ENCODE measurements around the gene CC2D1A. TPM values are rescaled to one million over a fixed set of nuclear protein-coding genes. Genes with fewer than 3 reads are reported as not detected.

Gene CC2D1A
- total and polyA plus RNA-seq, 2 experiments from 2014 or later: 23.1 to 39.7 TPM

GRCh38 chr19:13866463-13867046 is 39.4 kb upstream of the CC2D1A start:
- peaks cover 77% of the 10 kb centered on the region for H3K27me3 Mint-ChIP-seq (ENCODE audit: insufficient read depth, low read depth, poor library complexity)

More at GRCh38 chr19:13866463-13867046, 39.4 kb upstream of the CC2D1A start:
- no peak for DNase-seq (ENCODE audit: low spot score)
- Histone ChIP-seq H3K4me3 (peak overlapping the region; percentile 60), H3K36me3 (ENCODE audit: insufficient read depth) (no peaks in the 10 kb centered on the region), H3K79me2 (replicated peaks; ENCODE audit: insufficient read depth) (no peaks in the 10 kb centered on the region), H3F3A (replicated peaks; ENCODE audit: low read depth) (peaks cover 23% of the 10 kb centered on the region), H3K4me2 (peak overlapping the region; percentile 82), H3K27ac (ENCODE audit: low read depth) (no peak overlapping the region), H2AFZ (no peak overlapping the region), H4K20me1 (replicated peaks; ENCODE audit: insufficient read depth) (no peaks in the 10 kb centered on the region), H3K9me2 (ENCODE audit: insufficient read depth) (no peaks in the 10 kb centered on the region), H3K4me1 (ENCODE audit: insufficient read depth) (peaks cover 3% of the 10 kb centered on the region), H3K27me3 (ENCODE audit: insufficient read depth) (peaks cover 86% of the 10 kb centered on the region)
- H3K4me1 Mint-ChIP-seq: peaks cover 11% of the 10 kb centered on the region
- no peaks in the 10 kb centered on the region; the same call in 2 of the 3 replicates for H3K36me3 Mint-ChIP-seq (ENCODE audit: low read depth)
- no peak for ATAC-seq
- TF ChIP-seq ZNF331 (CRISPR knock-in tag; IDR thresholded peaks at IDR 0.05; ENCODE audit: low read depth) (no peak), ZNF114 (CRISPR knock-in tag; IDR thresholded peaks at IDR 0.05) (no peak), REST (IDR thresholded peaks at IDR 0.05; ENCODE audit: unreplicated experiment) (no peak), CTCF (conservative IDR thresholded peaks at IDR 0.05; ENCODE audit: low read depth in 2 of 2) (no peak), ETS1 (IDR thresholded peaks at IDR 0.05) (no peak), EZH2 (IDR thresholded peaks at IDR 0.05; ENCODE audit: low read depth, unreplicated experiment) (no peak)
- H3K4me3 Mint-ChIP-seq: peak overlapping the region; percentile 61
- H3K9me3 Mint-ChIP-seq: no peaks in the 10 kb centered on the region; the same call in 2 of the 3 replicates
- H3K27ac Mint-ChIP-seq: no peak overlapping the region
